T-helper 17 cell (primary cell): ENCODE measurements around the gene MADCAM1. TPM values are rescaled to one million over a fixed set of nuclear protein-coding genes. Genes with fewer than 3 reads are reported as not detected.

Experiments
- ATAC-seq: fragments of 150-1000 bp; cut with Tn5 transposase; 2 replicates; pipeline ENCODE4 v1.10.0; 2021; ENCODE audit warnings: mild to moderate bottlenecking, moderate library complexity
- DNase-seq, 3 donors: peaks; one replicate each; pipeline versions ENCODE4 v3.0.0 to v3.0.0-alpha.2; 2020 to 2021
- H3K9me3 ChIP-seq: one replicate; pipeline ENCODE4 v1.7.0; 2013; ENCODE audit warnings: low read length, mild to moderate bottlenecking; ENCODE audit not compliant: control insufficient read depth, poor library complexity, severe bottlenecking
- H3K27ac Mint-ChIP-seq: one replicate; pipeline ENCODE4 v1.8.0; 2022; ENCODE audit warnings: mild to moderate bottlenecking, moderate library complexity, mixed read lengths
- H3K27me3 Mint-ChIP-seq: one replicate; pipeline ENCODE4 v1.8.0; 2022; ENCODE audit warnings: mixed read lengths
- H3K36me3 Mint-ChIP-seq: one replicate; pipeline ENCODE4 v1.8.0; 2022; ENCODE audit warnings: low read depth, mixed read lengths
- H3K4me1 Mint-ChIP-seq: one replicate; pipeline ENCODE4 v1.8.0; 2022; ENCODE audit warnings: mild to moderate bottlenecking, mixed read lengths
- H3K4me3 Mint-ChIP-seq: one replicate; pipeline ENCODE4 v1.8.0; 2022; ENCODE audit warnings: mild to moderate bottlenecking, moderate library complexity, mixed read lengths
- total RNA-seq, 4 donors: library from RNA in 2 of 4; stranded (reverse) in 2 of 4; gene quantifications; one replicate each; pipeline ENCODE4 v1.2.3 and lab custom pipeline; 2022 to 2026

MADCAM1 gene
- total RNA-seq, 2 donors from 2014 or later = 0.15 to 0.31 TPM

- ATAC-seq (peak; percentile 96), DNase-seq (peak; percentile 85 to 89 (median 88))
- Mint-ChIP-seq H3K36me3 (no peaks in the 10 kb centered on the region), H3K4me3 (peak overlapping the region; percentile 79), H3K4me1 (peaks cover 2% of the 10 kb centered on the region), H3K27ac (peak overlapping the region; percentile 65), H3K27me3 (peaks cover 12% of the 10 kb centered on the region)
- H3K9me3 ChIP-seq = no peaks in the 10 kb centered on the region
Measured at GRCh38 chr19:488505-489417, 7.5 kb upstream of the MADCAM1 start.

- Mint-ChIP-seq H3K27me3 (peaks cover 12% of the 10 kb centered on the region), H3K36me3 (no peaks in the 10 kb centered on the region), H3K4me1 (peaks cover 2% of the 10 kb centered on the region), H3K27ac (no peak overlapping the region), H3K4me3 (peak overlapping the region; percentile 83)
- DNase-seq = no peak
- no peak for ATAC-seq
- H3K9me3 ChIP-seq = no peaks in the 10 kb centered on the region
Measured at GRCh38 chr19:489418-490196, 6.7 kb upstream of the MADCAM1 start.

- Mint-ChIP-seq H3K27ac (no peak overlapping the region), H3K36me3 (no peaks in the 10 kb centered on the region), H3K4me3 (no peak overlapping the region), H3K27me3 (no peaks in the 10 kb centered on the region), H3K4me1 (peaks cover 2% of the 10 kb centered on the region)
- DNase-seq (peak in 1 of 3 donors; percentile 29), ATAC-seq (no peak)
- no peaks in the 10 kb centered on the region for H3K9me3 ChIP-seq
Measured at GRCh38 chr19:491146-491741, 5.0 kb upstream of the MADCAM1 start.

GRCh38 chr19:492091-492531, 4.2 kb upstream of the MADCAM1 start:
- Mint-ChIP-seq H3K27ac (no peak overlapping the region), H3K4me1 (peaks cover 2% of the 10 kb centered on the region)
- ATAC-seq = peak; percentile 16

GRCh38 chr19:493391-494170, 2.7 kb upstream of the MADCAM1 start:
- ATAC-seq (no peak), DNase-seq (no peak)
- Mint-ChIP-seq H3K4me1 (peaks cover 4% of the 10 kb centered on the region), H3K27me3 (no peaks in the 10 kb centered on the region), H3K27ac (peak overlapping the region; percentile 0), H3K36me3 (no peaks in the 10 kb centered on the region), H3K4me3 (peak overlapping the region; percentile 0)
- no peaks in the 10 kb centered on the region for H3K9me3 ChIP-seq

More at GRCh38 chr19:492091-492531, 4.2 kb upstream of the MADCAM1 start:
- peak in 2 of 3 donors; percentile 43 to 52 for DNase-seq
- H3K9me3 ChIP-seq = no peaks in the 10 kb centered on the region
- H3K27me3 Mint-ChIP-seq = no peaks in the 10 kb centered on the region
- H3K4me3 Mint-ChIP-seq = no peak overlapping the region
- no peaks in the 10 kb centered on the region for H3K36me3 Mint-ChIP-seq

- peaks cover 5% of the 10 kb centered on the region for H3K27me3 Mint-ChIP-seq
- H3K36me3 Mint-ChIP-seq = peaks cover 3% of the 10 kb centered on the region
- no peak for ATAC-seq
- peak overlapping the region; percentile 0 for H3K27ac Mint-ChIP-seq
- H3K9me3 ChIP-seq = no peaks in the 10 kb centered on the region
- no peak overlapping the region for H3K4me3 Mint-ChIP-seq
- H3K4me1 Mint-ChIP-seq = peaks cover 7% of the 10 kb centered on the region
- no peak for DNase-seq
Measured at GRCh38 chr19:494171-495080, 1.9 kb upstream of the MADCAM1 start.

- Mint-ChIP-seq H3K36me3 (peaks cover 3% of the 10 kb centered on the region), H3K27me3 (peaks cover 6% of the 10 kb centered on the region)
Measured at GRCh38 chr19:495081-495401, 1.2 kb upstream of the MADCAM1 start.

GRCh38 chr19:495402-496111, 729 bp upstream of the MADCAM1 start:
- ATAC-seq = peak; percentile 68
- peak overlapping the region; percentile 56 for H3K4me3 Mint-ChIP-seq
- peaks cover 3% of the 10 kb centered on the region for H3K36me3 Mint-ChIP-seq
- peaks cover 5% of the 10 kb centered on the region for H3K4me1 Mint-ChIP-seq
- H3K27ac Mint-ChIP-seq = no peak overlapping the region
- H3K9me3 ChIP-seq = no peaks in the 10 kb centered on the region
- DNase-seq = peak in 2 of 3 donors; percentile 41 to 46
- peaks cover 6% of the 10 kb centered on the region for H3K27me3 Mint-ChIP-seq

More at GRCh38 chr19:495081-495401, 1.2 kb upstream of the MADCAM1 start:
- H3K9me3 ChIP-seq = no peaks in the 10 kb centered on the region
- DNase-seq (no peak), ATAC-seq (no peak)
- Mint-ChIP-seq H3K4me1 (peaks cover 7% of the 10 kb centered on the region), H3K4me3 (no peak overlapping the region), H3K27ac (no peak overlapping the region)

- Mint-ChIP-seq H3K4me1 (peaks cover 5% of the 10 kb centered on the region), H3K36me3 (peaks cover 3% of the 10 kb centered on the region)
- no peak for ATAC-seq
Measured at GRCh38 chr19:496986-497385, 700 bp downstream of the MADCAM1 start.

GRCh38 chr19:497491-497868, 1.2 kb downstream of the MADCAM1 start:
- no peak for DNase-seq
- ATAC-seq = no peak
- peaks cover 6% of the 10 kb centered on the region for H3K27me3 Mint-ChIP-seq
- H3K4me3 Mint-ChIP-seq = no peak overlapping the region
- no peak overlapping the region for H3K27ac Mint-ChIP-seq
- peaks cover 5% of the 10 kb centered on the region for H3K4me1 Mint-ChIP-seq
- H3K9me3 ChIP-seq = no peaks in the 10 kb centered on the region
- H3K36me3 Mint-ChIP-seq = peaks cover 3% of the 10 kb centered on the region

More at GRCh38 chr19:496986-497385, 700 bp downstream of the MADCAM1 start:
- H3K9me3 ChIP-seq = no peaks in the 10 kb centered on the region
- Mint-ChIP-seq H3K27ac (no peak overlapping the region), H3K27me3 (peaks cover 6% of the 10 kb centered on the region), H3K4me3 (no peak overlapping the region)
- no peak for DNase-seq

GRCh38 chr19:497869-498510, 1.7 kb downstream of the MADCAM1 start:
- no peak for DNase-seq
- H3K27me3 Mint-ChIP-seq = peaks cover 6% of the 10 kb centered on the region
- no peak for ATAC-seq
- H3K27ac Mint-ChIP-seq = no peak overlapping the region
- no peaks in the 10 kb centered on the region for H3K9me3 ChIP-seq
- H3K36me3 Mint-ChIP-seq = peaks cover 3% of the 10 kb centered on the region
- peaks cover 5% of the 10 kb centered on the region for H3K4me1 Mint-ChIP-seq
- H3K4me3 Mint-ChIP-seq = peak overlapping the region; percentile 47
